Ectodermal cell (in vitro differentiated cells): ENCODE measurements around the gene CDKAL1.
"Not testable (repeated sequence)": the region's sequence is repeated elsewhere in the genome, so short reads cannot be mapped to it uniquely, and the experiment has no call there.

ENCODE experiments used
- H3K27ac ChIP-seq: 2 replicates; pipeline ENCODE4 v1.7.0; 2013; ENCODE audit warnings: mild to moderate bottlenecking, low read depth, low read length; ENCODE audit not compliant: insufficient read depth, poor library complexity, severe bottlenecking
- H3K27me3 ChIP-seq: 2 replicates; pipeline ENCODE4 v1.7.0; 2013; ENCODE audit warnings: mild to moderate bottlenecking, low read length; ENCODE audit not compliant: insufficient read depth, control insufficient read depth, poor library complexity, severe bottlenecking
- H3K36me3 ChIP-seq: one replicate; pipeline ENCODE4 v1.7.0; 2013; ENCODE audit warnings: low read length; ENCODE audit not compliant: control insufficient read depth, insufficient read depth
- H3K4me1 ChIP-seq: one replicate; pipeline ENCODE4 v1.7.0; 2013; ENCODE audit warnings: low read length; ENCODE audit not compliant: control insufficient read depth, insufficient read depth
- H3K4me3 ChIP-seq: 2 replicates; pipeline ENCODE4 v1.7.0; 2013; ENCODE audit warnings: low read depth, low read length, control low read depth; ENCODE audit not compliant: insufficient read depth
- H3K9me3 ChIP-seq: 2 replicates; pipeline ENCODE4 v1.7.0; 2013; ENCODE audit warnings: mild to moderate bottlenecking, low read length, moderate library complexity; ENCODE audit not compliant: control insufficient read depth
- WGBS, 2 experiments: methylation state at CpG; one replicate each; pipeline ENCODE4 v1.1.7; 2013; ENCODE audit warnings: missing lambda C conversion rate in 2 of 2; 5-methylcytosine and 5-hydroxymethylcytosine counted together

Gene CDKAL1

GRCh38 chr6:20711518-20711917 is 177.3 kb downstream of the CDKAL1 start:
- no peaks in the 10 kb centered on the region for H3K4me1 ChIP-seq
- WGBS, 2 experiments: 90 to 100% methylated on average over 1 of the region's 1 CpG
- no peak overlapping the region for H3K4me3 ChIP-seq
- no peaks in the 10 kb centered on the region for H3K9me3 ChIP-seq
- no peak overlapping the region for H3K27ac ChIP-seq
- H3K36me3 ChIP-seq: no peaks in the 10 kb centered on the region
- H3K27me3 ChIP-seq: no peaks in the 10 kb centered on the region

GRCh38 chr6:20712011-20712410 is 177.8 kb downstream of the CDKAL1 start:
- no peaks in the 10 kb centered on the region for H3K36me3 ChIP-seq
- H3K9me3 ChIP-seq: no peaks in the 10 kb centered on the region
- no peak overlapping the region for H3K4me3 ChIP-seq
- no peaks in the 10 kb centered on the region for H3K27me3 ChIP-seq
- 84 to 88% methylated on average over 2 of the region's 2 CpGs for WGBS, 2 experiments
- H3K4me1 ChIP-seq: no peaks in the 10 kb centered on the region
- H3K27ac ChIP-seq: no peak overlapping the region

- Histone ChIP-seq H3K4me1 (no peaks in the 10 kb centered on the region), H3K27me3 (no peaks in the 10 kb centered on the region), H3K27ac (no peak overlapping the region), H3K9me3 (no peaks in the 10 kb centered on the region), H3K36me3 (no peaks in the 10 kb centered on the region), H3K4me3 (no peak overlapping the region)
- WGBS, 2 experiments: 44% methylated on average over 2 of the region's 3 CpGs; no CpG with 5 or more reads in 1 of the 2 experiments
Measured at GRCh38 chr6:20715135-20715806, 181.0 kb downstream of the CDKAL1 start.

GRCh38 chr6:20716865-20717264 is 182.6 kb downstream of the CDKAL1 start:
- Histone ChIP-seq H3K4me3 (no peak overlapping the region), H3K36me3 (no peaks in the 10 kb centered on the region), H3K27ac (no peak overlapping the region), H3K4me1 (no peaks in the 10 kb centered on the region), H3K27me3 (no peaks in the 10 kb centered on the region), H3K9me3 (no peaks in the 10 kb centered on the region)
- WGBS, 2 experiments: 86 to 95% methylated on average over 1 of the region's 1 CpG

- Histone ChIP-seq H3K36me3 (no peaks in the 10 kb centered on the region), H3K27me3 (no peaks in the 10 kb centered on the region), H3K9me3 (no peaks in the 10 kb centered on the region), H3K4me3 (no peak overlapping the region), H3K4me1 (no peaks in the 10 kb centered on the region), H3K27ac (no peak overlapping the region)
Measured at GRCh38 chr6:20717743-20718142, 183.5 kb downstream of the CDKAL1 start.

GRCh38 chr6:20718705-20719653 is 184.7 kb downstream of the CDKAL1 start:
- no peaks in the 10 kb centered on the region for H3K27me3 ChIP-seq
- WGBS, 2 experiments: 90 to 94% methylated on average over 2 to 3 of the region's 3 CpGs
- H3K9me3 ChIP-seq: no peaks in the 10 kb centered on the region
- no peak overlapping the region for H3K27ac ChIP-seq
- no peaks in the 10 kb centered on the region for H3K4me1 ChIP-seq
- H3K4me3 ChIP-seq: no peak overlapping the region
- H3K36me3 ChIP-seq: no peaks in the 10 kb centered on the region

- Histone ChIP-seq H3K4me1 (no peaks in the 10 kb centered on the region), H3K36me3 (no peaks in the 10 kb centered on the region), H3K27me3 (no peaks in the 10 kb centered on the region), H3K27ac (no peak overlapping the region), H3K4me3 (no peak overlapping the region), H3K9me3 (no peaks in the 10 kb centered on the region)
- whole genome bisulfite sequencing, 2 experiments: 91 to 95% methylated on average over 2 of the region's 2 CpGs
Measured at GRCh38 chr6:20719980-20720379, 185.7 kb downstream of the CDKAL1 start.

GRCh38 chr6:20721121-20721520 is 186.9 kb downstream of the CDKAL1 start:
- not testable (repeated sequence) for H3K4me3 ChIP-seq, H3K9me3 ChIP-seq, H3K27ac ChIP-seq, H3K36me3 ChIP-seq, H3K27me3 ChIP-seq, H3K4me1 ChIP-seq
- 0% methylated on average over 1 of the region's 3 CpGs; no CpG with 5 or more reads in 1 of the 2 experiments for WGBS, 2 experiments

GRCh38 chr6:20722455-20722854 is 188.2 kb downstream of the CDKAL1 start:
- Histone ChIP-seq H3K27me3 (no peaks in the 10 kb centered on the region), H3K36me3 (no peaks in the 10 kb centered on the region), H3K9me3 (no peaks in the 10 kb centered on the region), H3K4me3 (no peak overlapping the region), H3K27ac (no peak overlapping the region), H3K4me1 (no peaks in the 10 kb centered on the region)
- 93 to 96% methylated on average over 2 of the region's 2 CpGs for WGBS, 2 experiments

- Histone ChIP-seq H3K4me1 (no peaks in the 10 kb centered on the region), H3K4me3 (no peak overlapping the region), H3K27ac (no peak overlapping the region), H3K36me3 (no peaks in the 10 kb centered on the region), H3K27me3 (no peaks in the 10 kb centered on the region), H3K9me3 (no peaks in the 10 kb centered on the region)
- WGBS, 2 experiments: 92 to 95% methylated on average over 12 of the region's 12 CpGs
Measured at GRCh38 chr6:20723236-20723635, 189.0 kb downstream of the CDKAL1 start.
